GM23338 (cell line): ENCODE data around the gene FOXD2. TPM values are rescaled to one million over a fixed set of nuclear protein-coding genes. Genes with fewer than 3 reads are reported as not detected.

ENCODE experiments used
- ATAC-seq: fragments of 200-7000 bp; cut with Tn5 transposase; 3 replicates; pipeline ENCODE4 v1.9.1; 2020
- DNase-seq: peaks from one replicate; pipeline ENCODE4 v3.0.0-alpha.2; 2015; ENCODE audit warnings: low spot score
- H2AFZ ChIP-seq: fragments of 200-600 bp; sonication (generic); 2 replicates; pipeline ENCODE4 v1.8.0; 2016; ENCODE audit warnings: antibody characterized with exemption, mild to moderate bottlenecking, moderate library complexity
- H3F3A ChIP-seq: fragments of 200-600 bp; sonication (generic); replicated peaks from 2 replicates; pipeline ENCODE4 v1.8.0; 2017; ENCODE audit warnings: antibody characterized with exemption, mixed run types, low read depth
- H3K27ac ChIP-seq: fragments of 200-600 bp; sonication (generic); 2 replicates; pipeline ENCODE4 v1.6.1; 2016; ENCODE audit warnings: low read depth
- H3K27me3 ChIP-seq: fragments of 200-600 bp; sonication (generic); 2 replicates; pipeline ENCODE4 v1.8.0; 2016; ENCODE audit warnings: mild to moderate bottlenecking, mixed run types, moderate library complexity; ENCODE audit not compliant: insufficient read depth
- H3K36me3 ChIP-seq: fragments of 200-600 bp; sonication (generic); 2 replicates; pipeline ENCODE4 v1.8.0; 2016; ENCODE audit warnings: mild to moderate bottlenecking; ENCODE audit not compliant: insufficient read depth
- H3K4me1 ChIP-seq: fragments of 200-600 bp; sonication (generic); 2 replicates; pipeline ENCODE4 v1.8.0; 2016; ENCODE audit warnings: mild to moderate bottlenecking, moderate library complexity; ENCODE audit not compliant: insufficient read depth
- H3K4me2 ChIP-seq: fragments of 200-600 bp; sonication (generic); 2 replicates; pipeline ENCODE4 v1.7.1; 2017; ENCODE audit warnings: mixed run types
- H3K4me3 ChIP-seq: fragments of 200-600 bp; sonication (generic); 2 replicates; pipeline ENCODE4 v1.6.1; 2016; ENCODE audit warnings: mixed run types
- H3K79me2 ChIP-seq: fragments of 200-600 bp; sonication (generic); replicated peaks from 2 replicates; pipeline ENCODE4 v1.8.0; 2017; ENCODE audit warnings: mild to moderate bottlenecking; ENCODE audit not compliant: insufficient read depth
- H3K9me2 ChIP-seq: fragments of 200-600 bp; sonication (generic); 2 replicates; pipeline ENCODE4 v1.8.0; 2017; ENCODE audit not compliant: insufficient read depth
- H4K20me1 ChIP-seq: fragments of 200-600 bp; sonication (generic); replicated peaks from 2 replicates; pipeline ENCODE4 v1.8.0; 2017; ENCODE audit warnings: mild to moderate bottlenecking; ENCODE audit not compliant: insufficient read depth
- H3K27ac Mint-ChIP-seq: 2 replicates; pipeline ENCODE4 v1.8.0; 2020; ENCODE audit warnings: inconsistent platforms, mild to moderate bottlenecking, moderate library complexity, mixed read lengths
- H3K27me3 Mint-ChIP-seq: 3 replicates; pipeline ENCODE4 v1.8.0; 2022; ENCODE audit warnings: low read depth, mild to moderate bottlenecking, moderate library complexity, mixed read lengths, inconsistent platforms; ENCODE audit not compliant: insufficient read depth, poor library complexity
- H3K36me3 Mint-ChIP-seq: 3 replicates; pipeline ENCODE4 v1.8.0; 2021; ENCODE audit warnings: low read depth, mild to moderate bottlenecking, inconsistent platforms, moderate library complexity, mixed read lengths
- H3K4me1 Mint-ChIP-seq: 3 replicates; pipeline ENCODE4 v1.8.0; 2020; ENCODE audit warnings: mild to moderate bottlenecking, inconsistent platforms, mixed read lengths
- H3K4me3 Mint-ChIP-seq: 3 replicates; pipeline ENCODE4 v1.8.0; 2021; ENCODE audit warnings: moderate library complexity, mild to moderate bottlenecking, inconsistent platforms, mixed read lengths
- H3K9me3 Mint-ChIP-seq: 3 replicates; pipeline ENCODE4 v1.8.0; 2020; ENCODE audit warnings: moderate library complexity, mild to moderate bottlenecking, inconsistent platforms, mixed read lengths
- CREB1 ChIP-seq: fragments of 250-450 bp; sonication (Bioruptor Pico); IDR thresholded peaks from 2 replicates; pipeline ENCODE4 v1.5.0; 2020; ENCODE audit warnings: low read depth, mild to moderate bottlenecking, moderate library complexity
- EZH2phosphoT487 ChIP-seq: fragments of 200-600 bp; sonication (generic); IDR thresholded peaks from one replicate; pipeline ENCODE4 v1.8.1; 2018; ENCODE audit warnings: antibody characterized with exemption; ENCODE audit not compliant: unreplicated experiment
- NANOG ChIP-seq: IDR thresholded peaks from 2 replicates; pipeline ENCODE4 v1.6.1; 2016; ENCODE audit warnings: antibody characterized with exemption, borderline replicate concordance
- POLR2AphosphoS5 ChIP-seq: IDR thresholded peaks from 2 replicates; pipeline ENCODE4 v1.6.1; 2016; ENCODE audit warnings: antibody characterized with exemption, low read depth
- STAT1 ChIP-seq: IDR thresholded peaks from one replicate; pipeline ENCODE4 v1.6.1; 2016; ENCODE audit warnings: antibody characterized with exemption; ENCODE audit not compliant: unreplicated experiment
- ZNF114 ChIP-seq: fragments of 250-450 bp; sonication (Bioruptor Pico); IDR thresholded peaks from 2 replicates; pipeline ENCODE4 v1.5.0; 2020; ENCODE audit warnings: mild to moderate bottlenecking, moderate library complexity
- ZNF331 ChIP-seq: fragments of 250-450 bp; sonication (Bioruptor Pico); IDR thresholded peaks from 2 replicates; pipeline ENCODE4 v1.5.0; 2020; ENCODE audit warnings: low read depth, mild to moderate bottlenecking, moderate library complexity
- ZNF462 ChIP-seq: fragments of 250-450 bp; sonication (Bioruptor Pico); IDR thresholded peaks from 2 replicates; pipeline ENCODE4 v1.5.0; 2020; ENCODE audit warnings: mild to moderate bottlenecking, moderate library complexity
- polyA plus RNA-seq: library from polyadenylated mRNA; unstranded; fragments of >200 nt; fragmentation: Nextera tagmentation; extraction: Ambion mirVana; gene quantifications from 2 replicates; pipeline ENCODE4 v1.2.1, GENCODE V29; 2016
- total RNA-seq: library from RNA; depleted of rRNA; stranded (reverse); fragments of >200 nt; shearing (Covaris generic); gene quantifications from 2 replicates; pipeline ENCODE4 v1.2.3, GENCODE V29; 2014
- TF ChIP-seq, protein P1 (sequence below), 2 experiments: fragments of 200-600 bp in 1 of 2; sonication (generic) in 1 of 2; conservative IDR thresholded peaks; 2 replicates each; pipeline versions ENCODE4 v1.5.1 to v1.6.1; 2016 to 2017; ENCODE audit warnings: antibody characterized with exemption in 2 of 2, low read depth in 2 of 2, mild to moderate bottlenecking in 2 of 2, moderate library complexity in 1 of 2
- TF ChIP-seq, protein P2 (sequence below): IDR thresholded peaks from 2 replicates; pipeline ENCODE4 v1.6.1; 2016; ENCODE audit warnings: antibody characterized with exemption

FOXD2 gene
- total and polyA plus RNA-seq, 2 experiments from 2014 or later = 0.28 TPM; not detected in 1

- Histone ChIP-seq H3F3A (no peaks in the 10 kb centered on the region), H3K4me1 (no peaks in the 10 kb centered on the region), H3K36me3 (no peaks in the 10 kb centered on the region), H3K4me2 (no peak overlapping the region), H3K27ac (no peak overlapping the region), H3K4me3 (no peak overlapping the region), H4K20me1 (no peaks in the 10 kb centered on the region), H3K9me2 (no peaks in the 10 kb centered on the region), H2AFZ (no peak overlapping the region), H3K27me3 (no peaks in the 10 kb centered on the region), H3K79me2 (no peaks in the 10 kb centered on the region)
- peaks cover 3% of the 10 kb centered on the region; the same call in 1 of the 3 replicates for H3K9me3 Mint-ChIP-seq
- TF ChIP-seq CREB1 (CRISPR knock-in tag) = no peak
- TF ChIP-seq ZNF331 (CRISPR knock-in tag) = no peak
- no peak for TF ChIP-seq EZH2phosphoT487
- TF ChIP-seq NANOG = no peak
- TF ChIP-seq ZNF462 (CRISPR knock-in tag) = no peak
- TF ChIP-seq ZNF114 (CRISPR knock-in tag) = no peak
- TF ChIP-seq, protein P1, sequence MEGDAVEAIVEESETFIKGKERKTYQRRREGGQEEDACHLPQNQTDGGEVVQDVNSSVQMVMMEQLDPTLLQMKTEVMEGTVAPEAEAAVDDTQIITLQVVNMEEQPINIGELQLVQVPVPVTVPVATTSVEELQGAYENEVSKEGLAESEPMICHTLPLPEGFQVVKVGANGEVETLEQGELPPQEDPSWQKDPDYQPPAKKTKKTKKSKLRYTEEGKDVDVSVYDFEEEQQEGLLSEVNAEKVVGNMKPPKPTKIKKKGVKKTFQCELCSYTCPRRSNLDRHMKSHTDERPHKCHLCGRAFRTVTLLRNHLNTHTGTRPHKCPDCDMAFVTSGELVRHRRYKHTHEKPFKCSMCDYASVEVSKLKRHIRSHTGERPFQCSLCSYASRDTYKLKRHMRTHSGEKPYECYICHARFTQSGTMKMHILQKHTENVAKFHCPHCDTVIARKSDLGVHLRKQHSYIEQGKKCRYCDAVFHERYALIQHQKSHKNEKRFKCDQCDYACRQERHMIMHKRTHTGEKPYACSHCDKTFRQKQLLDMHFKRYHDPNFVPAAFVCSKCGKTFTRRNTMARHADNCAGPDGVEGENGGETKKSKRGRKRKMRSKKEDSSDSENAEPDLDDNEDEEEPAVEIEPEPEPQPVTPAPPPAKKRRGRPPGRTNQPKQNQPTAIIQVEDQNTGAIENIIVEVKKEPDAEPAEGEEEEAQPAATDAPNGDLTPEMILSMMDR (conservative IDR thresholded peaks at IDR 0.05; ENCODE audit: low read depth in 2 of 2) = no peak
- no peak for TF ChIP-seq STAT1
- TF ChIP-seq, protein P2, sequence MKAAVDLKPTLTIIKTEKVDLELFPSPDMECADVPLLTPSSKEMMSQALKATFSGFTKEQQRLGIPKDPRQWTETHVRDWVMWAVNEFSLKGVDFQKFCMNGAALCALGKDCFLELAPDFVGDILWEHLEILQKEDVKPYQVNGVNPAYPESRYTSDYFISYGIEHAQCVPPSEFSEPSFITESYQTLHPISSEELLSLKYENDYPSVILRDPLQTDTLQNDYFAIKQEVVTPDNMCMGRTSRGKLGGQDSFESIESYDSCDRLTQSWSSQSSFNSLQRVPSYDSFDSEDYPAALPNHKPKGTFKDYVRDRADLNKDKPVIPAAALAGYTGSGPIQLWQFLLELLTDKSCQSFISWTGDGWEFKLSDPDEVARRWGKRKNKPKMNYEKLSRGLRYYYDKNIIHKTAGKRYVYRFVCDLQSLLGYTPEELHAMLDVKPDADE = no peak
- no peak for TF ChIP-seq POLR2AphosphoS5
- ATAC-seq (no peak), DNase-seq (no peak)
- H3K4me3 Mint-ChIP-seq = no peak overlapping the region
- peaks cover 7% of the 10 kb centered on the region; the same call in 2 of the 3 replicates for H3K4me1 Mint-ChIP-seq
- H3K36me3 Mint-ChIP-seq = no peaks in the 10 kb centered on the region; the same call in 2 of the 3 replicates
- H3K27ac Mint-ChIP-seq = no peak overlapping the region
- H3K27me3 Mint-ChIP-seq = peaks cover 6% of the 10 kb centered on the region
Measured at GRCh38 chr1:47479664-47480063, 41.8 kb downstream of the FOXD2 start.
